OCI-LY7 (cell line): Measurements from ENCODE around the gene BLMH. TPM values are rescaled to one million over a fixed set of nuclear protein-coding genes. Genes with fewer than 3 reads are reported as not detected.

ENCODE experiments used
- BruUV-seq: library from RNA; stranded (reverse); fragments of 400-500 nt; replicated peaks from 2 replicates; lab custom pipeline; 2021; lab: Mats Ljungman, UMichigan
- CTCF ChIA-PET: fragments of 300-600 bp; sonication (Branson Sonifier 250); formaldehyde crosslinking; loops from one replicate; lab custom pipeline; 2022; ENCODE audit warnings: antibody characterized with exemption; ENCODE audit not compliant: unreplicated experiment; lab: Charles Lee
- POLR2A ChIA-PET: fragments of 300-600 bp; sonication (Branson Sonifier 250); formaldehyde crosslinking; loops from one replicate; lab custom pipeline; 2022; ENCODE audit warnings: antibody characterized with exemption; lab: Charles Lee
- DNase-seq: peaks from one replicate; pipeline ENCODE4 v3.0.0-alpha.2; 2015; ENCODE audit warnings: low spot score
- H2AFZ ChIP-seq: fragments of 200-600 bp; sonication (generic), shearing (Covaris generic); 2 replicates; pipeline ENCODE4 v1.6.1; 2014; ENCODE audit warnings: mild to moderate bottlenecking, antibody characterized with exemption, low read length, moderate library complexity
- H3K27ac ChIP-seq: fragments of 200-600 bp; sonication (generic); 2 replicates; pipeline ENCODE4 v1.5.1; 2014; ENCODE audit warnings: mixed run types, low read depth, mild to moderate bottlenecking, moderate library complexity, low read length, inconsistent platforms; ENCODE audit not compliant: poor library complexity, severe bottlenecking
- H3K36me3 ChIP-seq: fragments of 200-600 bp; sonication (generic); 2 replicates; pipeline ENCODE4 v1.6.1; 2014; ENCODE audit warnings: mild to moderate bottlenecking, antibody characterized with exemption, low read length, moderate library complexity, mixed read lengths; ENCODE audit not compliant: insufficient read depth
- H3K4me1 ChIP-seq: fragments of 200-600 bp; sonication (generic); 2 replicates; pipeline ENCODE4 v1.5.1; 2014; ENCODE audit warnings: mild to moderate bottlenecking, low read length; ENCODE audit not compliant: insufficient read depth, poor library complexity, severe bottlenecking
- H3K4me2 ChIP-seq: fragments of 200-600 bp; sonication (generic); 2 replicates; pipeline ENCODE4 v1.6.1; 2014; ENCODE audit warnings: mild to moderate bottlenecking, low read length
- H3K4me3 ChIP-seq: fragments of 200-600 bp; sonication (generic); 2 replicates; pipeline ENCODE4 v1.5.1; 2014; ENCODE audit warnings: mild to moderate bottlenecking, low read depth, low read length; ENCODE audit not compliant: poor library complexity, severe bottlenecking
- H3K79me2 ChIP-seq: fragments of 200-600 bp; sonication (generic); 2 replicates; pipeline ENCODE4 v1.6.1; 2016; ENCODE audit warnings: low read depth, mild to moderate bottlenecking, low read length, moderate library complexity, mixed read lengths; ENCODE audit not compliant: insufficient read depth
- H3K9me2 ChIP-seq: fragments of 200-600 bp; sonication (generic); 2 replicates; pipeline ENCODE4 v1.6.1; 2016; ENCODE audit warnings: mild to moderate bottlenecking, low read length, mixed read lengths; ENCODE audit not compliant: insufficient read depth
- H3K9me3 ChIP-seq: fragments of 200-600 bp; sonication (generic); 2 replicates; pipeline ENCODE4 v1.6.1; 2014; ENCODE audit warnings: mild to moderate bottlenecking, mixed run types, low read length, mixed read lengths
- H4K20me1 ChIP-seq: fragments of 200-600 bp; sonication (generic); 2 replicates; pipeline ENCODE4 v1.6.1; 2014; ENCODE audit warnings: mild to moderate bottlenecking, antibody characterized with exemption, low read length, moderate library complexity, mixed read lengths; ENCODE audit not compliant: insufficient read depth
- EZH2phosphoT487 ChIP-seq: fragments of 200-600 bp; sonication (generic); IDR thresholded peaks from 2 replicates; pipeline ENCODE4 v1.6.1; 2018; ENCODE audit warnings: low read depth, borderline replicate concordance, mild to moderate bottlenecking, mixed run types, antibody characterized with exemption, low read length, moderate library complexity, mixed read lengths
- intact Hi-C: fragments of 100-400 bp; cut with micrococcal nuclease; formaldehyde crosslinking; loops from one replicate; pipeline ENCODE4 v1.10.0; 2022; ENCODE audit not compliant: unreplicated experiment
- total RNA-seq, 2 experiments: library from RNA; depleted of rRNA in 1 of 2; stranded (reverse); fragments of >200 nt in 1 of 2; shearing (Covaris generic) in 1 of 2; gene quantifications; 2 replicates each; pipeline ENCODE4 v1.2.3, GENCODE V29; 2014 to 2022
- TF ChIP-seq, protein P1 (sequence below): fragments of 200-600 bp; sonication (generic); conservative IDR thresholded peaks from 2 replicates; pipeline ENCODE4 v1.5.1; 2014; ENCODE audit warnings: mild to moderate bottlenecking, antibody characterized with exemption, low read length, moderate library complexity, mixed read lengths

The BLMH gene
- total RNA-seq, 2 experiments from 2014 or later: 35.0 to 65.7 TPM

- peak overlapping the region; percentile 70 for H3K4me2 ChIP-seq
- peaks cover 18% of the 10 kb centered on the region for H3K4me1 ChIP-seq
- POLR2A ChIA-PET: interaction anchor here (0.6 to 2.0 kb wide), 6 partner anchors 14 to 959 kb away, joined by 3 to 7 read pairs (median 3); no protein-coding TSS in a partner anchor
- TSS peak; percentile 58 for BruUV-seq
- H3K27ac ChIP-seq: peak overlapping the region; percentile 34
- H3K4me3 ChIP-seq: peak overlapping the region; percentile 83
- H3K9me2 ChIP-seq: no peaks in the 10 kb centered on the region
- intact Hi-C loops: no loop called here
- H2AFZ ChIP-seq: peak overlapping the region; percentile 94
- TF ChIP-seq EZH2phosphoT487: no peak
- TF ChIP-seq, protein P1, sequence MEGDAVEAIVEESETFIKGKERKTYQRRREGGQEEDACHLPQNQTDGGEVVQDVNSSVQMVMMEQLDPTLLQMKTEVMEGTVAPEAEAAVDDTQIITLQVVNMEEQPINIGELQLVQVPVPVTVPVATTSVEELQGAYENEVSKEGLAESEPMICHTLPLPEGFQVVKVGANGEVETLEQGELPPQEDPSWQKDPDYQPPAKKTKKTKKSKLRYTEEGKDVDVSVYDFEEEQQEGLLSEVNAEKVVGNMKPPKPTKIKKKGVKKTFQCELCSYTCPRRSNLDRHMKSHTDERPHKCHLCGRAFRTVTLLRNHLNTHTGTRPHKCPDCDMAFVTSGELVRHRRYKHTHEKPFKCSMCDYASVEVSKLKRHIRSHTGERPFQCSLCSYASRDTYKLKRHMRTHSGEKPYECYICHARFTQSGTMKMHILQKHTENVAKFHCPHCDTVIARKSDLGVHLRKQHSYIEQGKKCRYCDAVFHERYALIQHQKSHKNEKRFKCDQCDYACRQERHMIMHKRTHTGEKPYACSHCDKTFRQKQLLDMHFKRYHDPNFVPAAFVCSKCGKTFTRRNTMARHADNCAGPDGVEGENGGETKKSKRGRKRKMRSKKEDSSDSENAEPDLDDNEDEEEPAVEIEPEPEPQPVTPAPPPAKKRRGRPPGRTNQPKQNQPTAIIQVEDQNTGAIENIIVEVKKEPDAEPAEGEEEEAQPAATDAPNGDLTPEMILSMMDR: no peak
- H4K20me1 ChIP-seq: no peaks in the 10 kb centered on the region
- peak; percentile 58 for DNase-seq
- no peaks in the 10 kb centered on the region for H3K9me3 ChIP-seq
- CTCF ChIA-PET: no interaction called here
- H3K79me2 ChIP-seq: peaks cover 27% of the 10 kb centered on the region; the same call in 1 of the 2 replicates
- peaks cover 46% of the 10 kb centered on the region for H3K36me3 ChIP-seq
These were observed 825 bp downstream of the BLMH start for GRCh38 chr17:30290696-30291542.

DNA sequence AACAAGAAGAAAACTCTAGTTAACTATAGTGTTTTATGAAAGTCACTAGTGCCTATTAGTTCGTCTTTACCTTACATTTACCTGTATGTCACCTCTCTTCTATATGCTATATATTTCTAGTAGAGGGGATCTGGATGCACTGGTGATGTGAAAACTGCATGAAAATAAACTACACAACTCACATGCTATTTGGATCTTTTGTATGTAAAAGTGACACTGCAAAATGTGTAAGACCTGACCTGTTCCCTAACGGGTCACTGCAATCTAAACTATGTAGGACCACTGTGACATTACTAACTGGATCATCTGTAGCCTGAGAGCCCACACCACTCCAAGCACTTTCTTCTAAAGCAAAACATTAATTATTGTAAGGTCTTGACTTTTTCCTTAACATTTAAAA lies 1.7 kb downstream of the BLMH start:
- H3K36me3 ChIP-seq: peaks cover 55% of the 10 kb centered on the region
- peak overlapping the region; percentile 94; the same call in 1 of the 2 replicates for H2AFZ ChIP-seq
- intact Hi-C loops: no loop called here
- no peak overlapping the region for H3K27ac ChIP-seq
- peak overlapping the region; percentile 83 for H3K4me3 ChIP-seq
- ChIA-PET POLR2A (no interaction called here), CTCF (no interaction called here)
- H4K20me1 ChIP-seq: no peaks in the 10 kb centered on the region
- H3K9me2 ChIP-seq: no peaks in the 10 kb centered on the region
- H3K9me3 ChIP-seq: no peaks in the 10 kb centered on the region
- BruUV-seq: no TSS peak
- TF ChIP-seq, protein P1: no peak
- TF ChIP-seq EZH2phosphoT487: no peak
- DNase-seq: no peak
- H3K4me1 ChIP-seq: peaks cover 18% of the 10 kb centered on the region
- H3K4me2 ChIP-seq: peak overlapping the region; percentile 70
- H3K79me2 ChIP-seq: peaks cover 27% of the 10 kb centered on the region; the same call in 1 of the 2 replicates

GRCh38 chr17:30279156-30279555 lies 12.6 kb downstream of the BLMH start:
- Histone ChIP-seq H3K4me3 (no peak overlapping the region), H3K4me2 (no peak overlapping the region), H2AFZ (no peak overlapping the region), H3K9me2 (no peaks in the 10 kb centered on the region), H3K9me3 (no peaks in the 10 kb centered on the region), H3K27ac (no peak overlapping the region), H3K4me1 (no peaks in the 10 kb centered on the region), H3K79me2 (no peaks in the 10 kb centered on the region), H3K36me3 (peaks cover 90% of the 10 kb centered on the region), H4K20me1 (no peaks in the 10 kb centered on the region)
- ChIA-PET POLR2A (interaction anchor here (0.9 kb wide), 1 partner anchor 54 kb away, joined by 3 read pairs; the partner anchor contains the start of gene TMIGD1), CTCF (no interaction called here)
- no peak for DNase-seq
- intact Hi-C loops: loop anchor here (5.0 kb wide), 2 partner anchors 152 to 177 kb away; no protein-coding TSS in a partner anchor
- no TSS peak for BruUV-seq
- TF ChIP-seq, protein P1: no peak
- no peak for TF ChIP-seq EZH2phosphoT487
